Epidermal melanocyte (primary cell): Measurements from ENCODE around the gene IMMP2L.

Source experiments
- DNase-seq: peaks from one replicate; pipeline ENCODE4 v3.0.0; 2011; ENCODE audit warnings: low spot score; ENCODE audit not compliant: insufficient read length

Gene IMMP2L

DNA sequence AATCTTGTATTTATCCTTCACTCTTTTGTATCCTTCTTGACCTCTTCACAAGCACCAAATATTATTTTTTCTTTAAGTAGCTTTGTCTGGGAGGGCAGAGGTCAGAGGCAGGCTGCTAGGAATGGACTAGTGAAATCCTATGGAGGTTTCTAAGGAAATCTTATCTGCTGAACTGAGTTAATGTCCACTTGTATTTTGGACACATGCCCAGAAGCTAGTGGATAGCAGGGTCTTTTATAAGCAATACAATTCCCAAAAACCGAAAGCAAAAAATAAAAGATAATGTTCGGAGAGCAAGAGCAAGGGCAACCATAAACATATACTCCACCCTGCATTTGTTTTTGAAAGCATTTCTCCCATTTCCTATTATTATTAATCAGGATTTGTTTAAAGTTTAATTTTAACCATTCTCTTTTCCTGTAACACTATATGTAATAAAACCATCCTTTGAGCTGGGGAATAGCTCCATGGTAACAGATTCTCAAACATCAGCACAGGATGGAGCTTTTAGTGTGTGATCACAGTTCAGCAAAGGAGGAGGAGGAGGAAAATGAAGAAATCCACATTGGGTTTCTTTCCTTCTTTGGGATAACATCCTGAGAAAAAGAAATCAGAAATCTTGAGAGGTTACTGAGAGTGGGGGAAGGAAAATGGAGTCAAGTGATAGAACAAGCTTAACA lies 799.6 kb downstream of the IMMP2L start:
- no peak for DNase-seq

DNA sequence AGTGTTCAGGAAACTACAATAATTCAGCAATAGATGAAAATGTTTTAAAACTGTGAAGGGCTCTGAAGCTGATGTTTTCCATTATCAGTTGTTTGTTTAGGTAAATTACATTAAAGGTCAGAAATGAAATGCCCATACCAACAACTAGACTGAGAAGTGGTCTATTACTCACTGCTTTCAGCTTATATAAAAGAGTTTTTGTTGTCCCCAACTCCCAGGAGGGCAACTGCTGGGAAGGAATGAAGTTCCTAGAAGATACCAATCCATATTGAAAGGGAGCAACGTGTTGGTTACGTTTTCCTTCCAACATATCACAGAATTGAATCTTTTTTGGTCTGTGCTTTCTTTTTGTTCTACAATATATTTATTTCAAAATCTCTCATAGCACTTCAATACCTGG lies 802.0 kb downstream of the IMMP2L start:
- DNase-seq: no peak

DNA sequence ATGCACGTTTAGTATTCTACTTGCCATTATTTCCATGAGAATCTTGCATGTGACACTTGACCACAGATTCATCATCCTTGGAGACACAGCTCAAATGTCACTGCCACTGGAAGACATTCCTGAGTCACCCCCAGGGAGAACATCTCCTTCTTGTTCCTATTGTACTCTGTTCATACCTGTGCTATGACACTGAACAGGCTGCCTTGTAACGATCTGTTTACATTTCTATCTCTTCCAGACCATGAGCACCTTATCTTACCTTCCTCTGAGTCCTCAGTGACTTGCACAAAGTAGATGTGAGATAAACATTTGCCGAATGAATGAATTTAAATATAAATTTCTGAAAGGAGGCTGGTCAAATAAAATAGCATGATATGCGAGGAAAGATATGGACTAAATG lies 803.2 kb downstream of the IMMP2L start:
- DNase-seq: no peak

DNA sequence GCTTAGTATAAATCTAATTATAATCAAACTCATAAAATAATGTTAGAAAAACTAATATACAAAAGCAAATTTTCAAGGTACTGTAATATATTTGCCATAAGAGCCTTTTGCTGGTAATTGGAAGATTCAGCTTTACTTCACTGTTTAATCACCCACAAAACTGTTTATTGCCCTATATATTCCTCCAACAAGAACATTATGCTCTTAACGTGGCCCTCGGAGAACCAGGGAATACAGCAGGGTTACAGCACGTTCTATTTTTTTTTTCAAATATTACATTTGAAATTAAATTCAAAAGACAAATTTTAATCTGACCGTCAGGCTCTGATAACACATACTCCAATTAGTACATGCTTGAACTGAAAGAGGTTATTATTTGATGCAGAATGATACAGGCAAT lies 807.6 kb downstream of the IMMP2L start:
- no peak for DNase-seq

DNA sequence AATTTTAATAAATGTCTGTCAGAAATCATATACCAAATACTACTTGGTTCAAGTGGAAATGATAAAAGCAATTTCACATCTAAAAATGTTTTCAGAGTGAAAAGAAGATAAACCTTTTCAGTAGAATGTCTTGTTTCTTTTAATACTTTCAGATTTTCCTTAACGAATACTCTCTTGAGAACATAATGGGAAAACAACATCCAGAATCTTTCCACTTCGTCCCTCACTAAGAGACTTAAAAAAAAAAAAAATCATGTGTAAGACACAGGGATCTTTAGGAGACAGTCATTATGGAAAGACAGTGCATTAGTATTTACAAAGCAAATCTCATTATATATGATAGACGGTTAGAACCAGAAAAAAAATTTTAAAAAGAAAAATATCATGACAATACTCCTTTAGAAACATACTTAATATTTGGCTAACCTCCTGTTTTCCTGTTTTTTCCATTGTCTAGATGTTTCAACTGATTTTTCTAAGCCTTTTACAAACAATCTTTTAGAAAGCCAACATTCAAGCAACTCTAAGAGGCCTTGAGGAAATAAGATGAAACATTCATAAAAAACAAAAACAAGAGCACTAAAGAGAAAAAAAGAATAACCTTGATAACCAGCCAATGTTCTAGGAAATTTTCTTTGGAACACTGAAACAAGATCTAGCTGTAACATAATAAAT lies 811.2 kb downstream of the IMMP2L start:
- no peak for DNase-seq

DNA sequence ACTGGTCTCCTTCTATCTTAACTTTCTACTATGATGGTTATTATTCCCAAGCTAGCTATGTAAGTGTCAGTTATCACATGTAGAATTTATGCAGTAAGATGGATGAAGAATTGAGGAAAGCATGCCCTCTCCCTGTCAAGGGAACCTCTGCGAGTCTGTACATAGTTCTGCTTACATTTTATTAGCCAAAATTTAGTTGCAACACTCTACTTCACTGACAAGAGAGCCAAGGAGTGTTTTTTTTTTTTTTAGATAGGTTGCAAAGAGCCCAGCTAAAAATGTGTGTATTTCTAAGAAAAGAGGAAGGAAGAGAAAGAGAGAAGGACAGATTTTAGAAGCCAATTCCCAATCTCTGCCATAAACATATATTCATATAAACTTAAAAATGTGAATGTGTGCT lies 829.1 kb downstream of the IMMP2L start:
- no peak for DNase-seq

DNA sequence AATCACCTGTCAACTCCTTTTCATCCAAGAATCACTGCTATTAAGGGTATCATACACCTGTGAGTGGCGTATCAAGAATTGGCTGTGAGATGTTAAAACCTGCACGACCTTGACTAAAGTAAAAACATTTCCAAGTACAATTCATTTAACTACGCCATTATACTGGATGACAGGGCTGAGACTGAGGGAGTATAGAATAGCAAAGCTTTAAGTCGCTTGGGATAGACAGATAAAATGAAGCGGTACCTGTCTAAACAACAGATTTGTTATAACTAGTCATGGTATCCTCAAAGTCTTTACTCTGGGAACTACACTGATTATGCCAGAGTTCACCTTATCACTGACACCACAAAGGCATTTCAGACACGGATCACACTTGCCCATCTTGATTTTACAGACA lies 837.5 kb downstream of the IMMP2L start:
- DNase-seq: no peak

DNA sequence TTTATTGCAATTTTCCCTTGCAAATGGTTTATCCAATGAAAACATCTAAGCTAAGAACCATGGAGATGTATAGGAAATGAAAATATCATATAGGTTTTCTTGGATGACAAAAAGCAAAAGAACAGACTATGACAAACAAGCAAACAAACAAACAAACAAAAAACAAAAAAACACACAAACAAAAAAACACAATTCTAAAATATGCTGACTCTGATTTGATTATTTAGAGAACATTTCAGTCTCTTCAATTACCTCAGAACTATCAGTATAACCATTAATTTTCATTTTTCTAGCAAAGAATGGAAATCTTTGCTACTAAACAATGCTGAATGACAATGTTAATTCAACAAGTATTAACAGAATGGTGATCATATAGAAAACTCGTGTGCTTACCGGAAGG lies 840.9 kb downstream of the IMMP2L start:
- no peak for DNase-seq

DNA sequence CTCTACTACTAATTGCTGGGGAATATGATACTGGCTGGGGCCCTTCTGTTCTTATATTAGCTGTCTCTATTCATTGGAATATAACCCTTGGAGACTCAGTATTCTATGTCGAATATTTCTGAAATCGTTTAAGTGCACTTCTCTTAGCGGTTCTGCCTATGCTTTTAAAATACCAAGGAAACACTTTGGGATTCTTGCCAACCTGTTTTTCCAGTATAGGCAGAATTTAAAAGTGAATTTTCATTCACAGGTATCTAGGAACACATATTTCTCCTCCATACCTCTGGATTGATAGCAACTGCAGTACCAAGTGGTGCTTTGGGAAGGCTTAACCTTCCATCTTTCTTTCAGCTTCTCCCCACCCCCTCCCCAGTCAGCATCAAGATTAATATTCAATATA lies 841.7 kb downstream of the IMMP2L start:
- DNase-seq: no peak

DNA sequence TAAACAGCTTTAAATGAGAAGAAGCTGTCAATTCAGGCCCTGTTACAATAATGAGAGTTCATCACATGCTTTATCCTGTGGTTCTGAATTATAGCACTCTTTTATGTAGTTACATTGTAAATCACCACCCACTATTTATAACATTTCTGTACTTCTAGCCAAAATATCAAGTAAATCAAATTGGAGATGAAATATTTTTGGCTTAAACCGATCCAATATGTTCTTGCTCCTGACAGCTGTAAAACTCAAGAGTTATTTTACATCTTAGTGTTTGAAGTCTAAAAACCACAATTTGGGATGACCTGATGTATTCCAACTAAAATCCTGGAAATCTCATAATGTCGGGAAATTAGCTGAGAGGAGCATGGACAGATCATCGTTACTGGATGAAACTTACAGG lies 842.6 kb downstream of the IMMP2L start:
- no peak for DNase-seq

DNA sequence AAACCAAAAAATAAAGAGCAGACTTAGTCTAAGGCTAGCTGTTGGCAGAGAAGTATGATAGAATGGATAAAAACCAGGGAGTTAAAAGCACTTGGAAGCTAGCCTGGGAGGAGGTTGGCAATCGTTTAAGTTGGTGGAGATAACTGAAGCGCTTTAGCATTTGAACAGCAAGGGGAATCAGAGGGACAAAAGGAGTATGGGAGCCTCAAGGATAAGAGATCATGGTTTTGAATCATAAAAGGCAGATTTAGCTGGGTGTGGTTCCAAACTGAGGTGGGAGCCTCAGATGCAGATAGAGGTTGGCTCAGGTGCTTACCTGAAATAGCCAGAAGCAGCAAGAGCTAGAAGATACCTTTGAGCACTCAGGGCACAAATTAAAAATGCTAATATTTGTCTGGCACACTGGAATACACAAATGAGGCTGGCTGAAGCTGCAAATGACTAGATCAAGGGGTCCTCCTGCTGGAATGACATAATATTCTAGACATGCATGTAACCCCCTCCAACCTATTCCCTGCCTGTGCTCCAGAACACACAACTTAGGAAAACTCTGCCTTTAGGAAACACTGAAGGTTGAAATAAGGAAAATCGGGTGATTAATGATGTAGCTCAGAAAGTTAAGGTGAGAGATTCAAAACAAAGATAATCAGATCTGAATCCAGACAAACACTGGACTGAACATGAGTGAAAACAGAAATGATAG lies 843.6 kb downstream of the IMMP2L start:
- no peak for DNase-seq

DNA sequence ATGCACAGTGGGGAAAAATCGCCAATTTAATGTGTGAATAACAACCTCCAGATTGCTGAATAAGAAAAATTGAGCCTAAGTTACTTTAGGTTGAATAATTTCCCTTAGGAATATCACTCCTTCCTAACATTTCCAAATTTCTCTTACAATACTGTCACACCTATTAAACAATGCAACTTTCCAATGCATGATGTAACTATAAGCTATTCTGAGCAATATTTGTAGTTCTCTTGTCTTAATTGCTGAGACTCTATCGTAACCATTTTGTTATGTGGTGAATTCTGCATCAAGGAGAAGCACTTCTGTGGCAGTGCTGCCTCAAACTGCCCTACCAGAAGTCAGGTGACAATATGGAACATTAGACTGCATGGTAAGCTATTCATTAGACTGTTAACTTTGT lies 858.1 kb downstream of the IMMP2L start:
- DNase-seq: no peak

DNA sequence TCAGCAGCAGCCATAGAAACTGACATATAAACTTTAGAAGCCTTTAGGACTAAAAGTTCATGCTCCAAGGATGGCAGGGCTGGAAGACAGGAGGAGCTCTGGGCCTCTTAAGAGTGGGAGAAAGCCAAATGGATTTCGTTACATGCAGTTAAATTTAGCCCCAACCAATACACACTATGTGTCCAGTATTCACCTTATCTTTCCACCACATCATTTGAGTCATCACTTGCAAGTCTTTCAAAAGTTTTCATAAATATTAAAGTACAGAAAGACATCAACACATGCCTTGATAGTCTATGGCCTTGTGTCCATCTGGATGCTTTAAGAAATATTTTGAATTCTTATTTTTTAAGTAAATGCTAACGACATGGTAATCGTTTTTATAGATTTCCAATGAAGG lies 863.7 kb downstream of the IMMP2L start:
- no peak for DNase-seq

DNA sequence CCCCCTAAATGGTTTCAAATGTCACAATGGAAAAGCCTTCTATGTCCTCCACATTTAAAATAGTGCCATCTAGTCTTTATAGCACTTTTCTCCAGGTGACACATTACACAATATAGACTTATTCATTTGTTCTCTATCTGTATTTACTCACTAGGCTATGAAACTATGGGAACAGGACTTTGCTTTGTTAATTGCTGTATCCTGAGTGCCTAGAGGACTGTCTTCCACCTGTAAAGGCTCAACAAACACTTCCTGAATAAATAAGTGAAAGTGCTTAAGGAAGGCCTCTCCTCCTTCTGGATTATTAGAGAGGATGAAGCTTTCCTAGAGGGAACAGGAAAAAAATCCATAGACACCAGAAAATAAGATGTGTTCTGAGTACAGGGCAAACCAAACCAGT lies 868.9 kb downstream of the IMMP2L start:
- no peak for DNase-seq

DNA sequence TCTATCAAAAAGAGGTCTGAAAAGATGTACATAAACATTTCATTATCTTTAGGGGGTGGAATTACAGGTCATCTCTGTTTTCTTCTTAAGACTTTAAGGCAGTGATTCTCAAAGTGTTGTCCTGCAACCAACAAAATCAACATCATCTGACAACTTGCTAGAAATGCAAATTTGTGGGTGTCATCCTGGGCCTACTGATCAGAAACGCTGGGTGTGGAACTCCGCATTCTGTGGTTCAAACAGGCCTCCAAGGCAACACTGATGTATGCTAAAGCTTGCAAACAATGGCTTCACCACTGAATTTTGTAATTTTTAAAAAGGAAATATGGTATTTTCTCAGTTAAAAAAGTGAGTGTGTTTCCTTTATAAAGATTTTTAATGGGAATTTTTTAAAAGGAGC lies 873.4 kb downstream of the IMMP2L start:
- DNase-seq: no peak

DNA sequence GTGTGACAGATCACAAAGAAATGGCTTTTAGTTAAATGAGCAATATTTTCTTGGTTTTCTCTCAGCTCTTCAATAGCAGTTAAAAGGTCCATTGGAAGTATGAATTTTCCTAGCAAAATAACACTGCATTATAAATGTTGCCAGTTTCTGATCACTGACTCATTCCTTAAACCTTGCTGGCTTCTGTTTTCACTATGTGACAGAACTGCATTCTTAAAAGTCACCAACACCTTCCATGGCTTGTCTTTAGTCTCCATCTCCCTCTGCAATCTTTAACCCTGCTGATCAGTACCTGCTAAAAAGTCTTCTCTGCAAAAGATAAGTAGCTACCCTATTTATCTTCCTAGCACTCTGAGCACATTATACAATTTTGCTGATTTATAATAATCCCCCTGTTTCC lies 876.4 kb downstream of the IMMP2L start:
- no peak for DNase-seq

DNA sequence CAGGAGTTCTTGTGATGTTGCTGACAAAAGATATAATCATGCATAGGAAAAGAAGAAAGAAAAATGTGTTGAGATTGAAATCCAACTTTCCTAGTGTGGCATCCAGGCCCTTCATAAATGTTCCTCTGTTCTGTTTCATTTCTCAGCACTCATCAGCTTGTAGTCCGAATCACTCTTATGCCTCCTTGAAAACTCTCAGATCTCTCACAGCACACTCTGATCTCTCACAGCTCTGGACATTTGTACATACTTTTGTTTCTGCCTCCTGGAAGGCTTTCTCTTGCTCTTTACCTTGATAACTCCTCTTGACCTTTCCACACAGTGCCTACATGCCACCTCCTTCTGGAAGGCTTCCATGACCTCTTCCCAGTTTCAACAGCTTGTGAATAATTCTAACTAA lies 880.4 kb downstream of the IMMP2L start:
- DNase-seq: no peak

DNA sequence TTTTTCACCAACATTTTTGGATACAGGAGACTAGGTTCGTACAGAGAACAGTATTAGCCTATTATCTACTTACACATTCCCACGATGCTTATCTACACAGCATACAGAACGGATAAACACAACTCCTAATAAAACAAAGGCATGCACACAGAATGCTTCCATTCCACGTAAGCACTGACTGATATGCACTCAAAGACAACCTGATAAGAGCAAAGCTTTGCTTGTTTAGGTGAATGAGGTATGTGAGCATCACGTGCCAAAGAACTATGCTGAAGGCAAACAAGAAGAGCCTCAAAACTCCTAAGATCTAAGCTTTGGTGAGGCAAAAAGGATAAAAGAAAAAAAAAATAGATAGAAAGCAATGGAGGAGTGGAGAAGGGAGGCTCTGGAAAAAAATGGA lies 884.9 kb downstream of the IMMP2L start:
- DNase-seq: no peak

DNA sequence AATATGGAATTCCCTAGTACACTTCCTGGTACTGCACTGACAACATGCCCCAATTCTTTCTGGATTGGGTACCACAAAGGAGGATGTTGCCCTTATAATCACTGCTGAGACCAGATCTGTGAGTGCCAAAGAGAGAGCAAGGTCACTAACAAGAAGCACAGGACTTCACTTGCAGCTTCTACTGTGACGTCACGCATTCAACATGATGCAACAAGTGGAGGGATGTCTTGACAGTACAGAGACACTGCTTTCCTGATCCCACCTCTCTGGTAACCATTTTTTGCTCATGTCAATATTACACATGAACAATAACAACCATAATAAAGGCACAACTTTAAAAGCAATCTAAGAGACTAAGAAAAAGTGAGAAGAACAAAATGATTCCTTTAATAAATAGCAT lies 885.5 kb downstream of the IMMP2L start:
- DNase-seq: no peak

DNA sequence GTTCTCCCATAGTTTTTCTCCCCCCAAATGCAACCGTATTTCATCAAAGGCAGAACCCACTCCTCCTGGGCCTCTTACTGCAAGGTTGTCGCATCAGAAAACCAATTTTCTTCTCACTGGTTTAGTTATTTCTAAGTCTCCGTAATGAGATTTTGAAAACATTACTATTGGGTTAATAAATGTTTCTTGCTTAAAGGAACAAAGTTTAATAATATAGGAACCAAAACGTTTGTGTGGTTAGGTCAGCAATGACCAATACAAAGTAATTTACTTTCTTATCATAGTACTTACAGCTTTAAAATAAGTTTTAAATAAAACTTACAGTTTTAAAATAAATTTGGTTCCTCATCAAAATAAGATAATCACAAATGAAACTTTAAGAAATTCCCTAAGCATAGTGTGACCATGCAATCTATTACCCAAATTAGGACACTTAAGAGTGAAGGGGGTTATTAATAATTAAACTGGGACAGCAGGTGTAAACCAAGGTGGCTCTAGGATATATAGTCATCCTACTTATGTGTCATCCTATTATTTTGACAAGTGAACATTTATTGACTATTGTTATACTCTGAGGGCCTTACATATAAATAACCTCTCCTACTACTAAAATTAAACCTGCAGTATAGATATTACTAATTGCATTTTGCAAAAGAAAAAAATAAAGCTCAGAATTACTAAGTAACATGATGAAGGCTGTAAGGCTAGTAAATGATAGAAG lies 886.7 kb downstream of the IMMP2L start:
- DNase-seq: no peak

DNA sequence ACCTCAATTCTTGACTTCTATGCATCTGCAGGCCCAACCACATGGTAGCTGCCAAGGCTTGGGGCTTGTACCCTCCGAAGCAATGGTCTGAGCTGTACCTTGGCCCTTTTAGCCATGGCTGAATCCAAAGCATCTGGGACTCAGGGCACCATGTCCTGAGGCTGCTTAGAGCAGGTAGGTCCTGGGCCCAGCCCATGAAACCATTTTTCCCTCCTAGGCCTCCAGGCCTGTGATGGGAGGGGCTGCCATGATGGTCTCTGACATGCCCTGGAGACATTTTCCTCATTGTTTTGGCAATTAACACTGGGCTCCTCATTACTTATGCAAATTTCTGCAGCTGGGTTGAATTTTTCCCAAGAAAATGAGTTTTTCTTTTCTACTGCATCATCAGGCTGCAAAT lies 889.1 kb downstream of the IMMP2L start:
- DNase-seq: no peak

DNA sequence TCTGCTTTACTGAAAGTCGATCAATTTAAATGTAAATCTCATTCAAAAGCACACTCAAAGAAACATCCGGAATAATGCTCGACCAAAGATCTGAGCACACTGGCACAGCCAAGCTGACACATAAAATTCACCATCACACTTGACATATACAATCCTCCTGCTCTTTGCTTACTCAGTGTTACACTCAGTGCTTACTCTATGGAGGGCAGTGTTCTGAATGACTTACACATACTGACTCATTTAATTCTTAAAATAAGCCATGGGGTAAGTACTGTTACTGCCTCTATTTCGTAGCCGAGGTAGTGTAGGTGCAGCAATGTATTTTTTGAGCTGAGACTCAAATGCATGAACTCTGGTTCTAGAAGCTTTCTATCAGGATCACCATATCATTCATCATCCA lies 892.9 kb downstream of the IMMP2L start:
- DNase-seq: no peak
